Parathyroid adenoma (tissue), 2 donors: ENCODE results near the gene DENND1B.

Source experiments
- H2AFZ ChIP-seq: fragments of 300-600 bp; sonication (generic); one replicate; pipeline ENCODE4 v1.7.0; 2017; ENCODE audit warnings: antibody characterized with exemption, mild to moderate bottlenecking
- H3K27ac ChIP-seq: fragments of 300-600 bp; sonication (generic); one replicate; pipeline ENCODE4 v1.7.0; 2017
- H3K27me3 ChIP-seq: fragments of 300-600 bp; sonication (generic); one replicate; pipeline ENCODE4 v1.7.0; 2017; ENCODE audit warnings: low read length; ENCODE audit not compliant: control insufficient read depth, insufficient read depth
- H3K36me3 ChIP-seq: fragments of 300-600 bp; sonication (generic); one replicate; pipeline ENCODE4 v1.7.0; 2017; ENCODE audit warnings: low read length; ENCODE audit not compliant: control insufficient read depth, insufficient read depth
- H3K4me1 ChIP-seq: fragments of 300-600 bp; sonication (generic); one replicate; pipeline ENCODE4 v1.7.0; 2017; ENCODE audit warnings: control low read depth
- H3K4me2 ChIP-seq: fragments of 300-600 bp; sonication (generic); one replicate; pipeline ENCODE4 v1.7.0; 2017; ENCODE audit warnings: low read length
- H3K4me3 ChIP-seq: fragments of 300-600 bp; sonication (generic); one replicate; pipeline ENCODE4 v1.7.0; 2017; ENCODE audit warnings: low read depth, low read length
- H3K79me2 ChIP-seq: fragments of 300-600 bp; sonication (generic); one replicate; pipeline ENCODE4 v1.7.0; 2017; ENCODE audit warnings: control low read depth
- H3K9ac ChIP-seq: fragments of 300-600 bp; sonication (generic); one replicate; pipeline ENCODE4 v1.7.0; 2017; ENCODE audit warnings: mild to moderate bottlenecking
- H3K9me3 ChIP-seq: fragments of 300-600 bp; sonication (generic); one replicate; pipeline ENCODE4 v1.7.0; 2017; ENCODE audit warnings: low read length; ENCODE audit not compliant: control insufficient read depth
- TF ChIP-seq, protein P1 (sequence below): fragments of 300-600 bp; sonication (generic); IDR thresholded peaks from one replicate; pipeline ENCODE4 v1.7.0; 2017; ENCODE audit warnings: antibody characterized with exemption, mild to moderate bottlenecking
- donor health status: primary hyperparathyroidism.

The DENND1B gene

DNA sequence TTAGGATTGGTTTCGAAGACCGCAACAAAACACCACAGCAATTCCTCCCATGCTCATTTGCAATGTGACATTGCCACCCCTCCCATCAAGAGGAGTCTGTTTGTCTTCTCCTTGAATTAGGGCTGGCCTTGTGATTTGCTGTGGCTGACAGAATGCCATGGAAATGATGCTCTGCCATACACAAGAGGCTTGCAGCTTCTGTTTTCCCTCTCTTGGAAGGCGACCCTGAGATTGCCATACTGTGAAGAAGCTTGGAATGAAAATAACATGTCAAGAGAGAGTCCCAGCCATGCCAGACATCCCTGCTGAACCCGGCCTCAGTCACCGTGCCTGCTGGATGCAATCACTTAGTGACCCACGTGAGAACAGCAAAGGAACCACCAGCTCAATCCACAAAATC is 294.8 kb downstream of the DENND1B start:
- TF ChIP-seq, protein P1, sequence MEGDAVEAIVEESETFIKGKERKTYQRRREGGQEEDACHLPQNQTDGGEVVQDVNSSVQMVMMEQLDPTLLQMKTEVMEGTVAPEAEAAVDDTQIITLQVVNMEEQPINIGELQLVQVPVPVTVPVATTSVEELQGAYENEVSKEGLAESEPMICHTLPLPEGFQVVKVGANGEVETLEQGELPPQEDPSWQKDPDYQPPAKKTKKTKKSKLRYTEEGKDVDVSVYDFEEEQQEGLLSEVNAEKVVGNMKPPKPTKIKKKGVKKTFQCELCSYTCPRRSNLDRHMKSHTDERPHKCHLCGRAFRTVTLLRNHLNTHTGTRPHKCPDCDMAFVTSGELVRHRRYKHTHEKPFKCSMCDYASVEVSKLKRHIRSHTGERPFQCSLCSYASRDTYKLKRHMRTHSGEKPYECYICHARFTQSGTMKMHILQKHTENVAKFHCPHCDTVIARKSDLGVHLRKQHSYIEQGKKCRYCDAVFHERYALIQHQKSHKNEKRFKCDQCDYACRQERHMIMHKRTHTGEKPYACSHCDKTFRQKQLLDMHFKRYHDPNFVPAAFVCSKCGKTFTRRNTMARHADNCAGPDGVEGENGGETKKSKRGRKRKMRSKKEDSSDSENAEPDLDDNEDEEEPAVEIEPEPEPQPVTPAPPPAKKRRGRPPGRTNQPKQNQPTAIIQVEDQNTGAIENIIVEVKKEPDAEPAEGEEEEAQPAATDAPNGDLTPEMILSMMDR: no peak
- Histone ChIP-seq H3K4me1 (no peaks in the 10 kb centered on the region), H3K27me3 (no peaks in the 10 kb centered on the region), H3K4me2 (no peak overlapping the region), H3K9ac (no peak overlapping the region), H2AFZ (no peak overlapping the region), H3K4me3 (no peak overlapping the region), H3K79me2 (no peaks in the 10 kb centered on the region), H3K9me3 (no peaks in the 10 kb centered on the region), H3K27ac (no peak overlapping the region), H3K36me3 (no peaks in the 10 kb centered on the region)

DNA sequence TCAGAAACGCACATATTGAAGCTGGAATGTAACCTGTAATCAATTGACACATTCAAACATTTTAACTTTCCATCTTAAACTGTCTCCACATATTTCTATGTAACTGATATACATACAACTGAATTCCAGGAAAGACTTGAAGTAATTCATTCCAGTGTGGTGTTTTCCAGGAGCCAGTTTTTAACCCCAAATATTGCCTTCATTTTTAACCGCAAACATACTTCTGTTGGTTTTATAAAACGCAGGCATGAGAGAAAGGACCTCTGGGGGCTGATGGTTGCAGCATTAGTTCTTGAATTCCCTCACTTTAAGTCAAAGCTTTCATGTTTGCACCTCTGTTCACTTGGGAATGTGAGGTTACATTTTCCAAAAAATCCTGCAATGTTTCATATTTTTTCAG is 303.1 kb downstream of the DENND1B start:
- Histone ChIP-seq H3K4me2 (no peak overlapping the region), H3K9me3 (no peaks in the 10 kb centered on the region), H2AFZ (no peak overlapping the region), H3K27me3 (no peaks in the 10 kb centered on the region), H3K79me2 (no peaks in the 10 kb centered on the region), H3K27ac (no peak overlapping the region), H3K9ac (no peak overlapping the region), H3K36me3 (no peaks in the 10 kb centered on the region), H3K4me1 (no peaks in the 10 kb centered on the region), H3K4me3 (no peak overlapping the region)
- TF ChIP-seq, protein P1: no peak

DNA sequence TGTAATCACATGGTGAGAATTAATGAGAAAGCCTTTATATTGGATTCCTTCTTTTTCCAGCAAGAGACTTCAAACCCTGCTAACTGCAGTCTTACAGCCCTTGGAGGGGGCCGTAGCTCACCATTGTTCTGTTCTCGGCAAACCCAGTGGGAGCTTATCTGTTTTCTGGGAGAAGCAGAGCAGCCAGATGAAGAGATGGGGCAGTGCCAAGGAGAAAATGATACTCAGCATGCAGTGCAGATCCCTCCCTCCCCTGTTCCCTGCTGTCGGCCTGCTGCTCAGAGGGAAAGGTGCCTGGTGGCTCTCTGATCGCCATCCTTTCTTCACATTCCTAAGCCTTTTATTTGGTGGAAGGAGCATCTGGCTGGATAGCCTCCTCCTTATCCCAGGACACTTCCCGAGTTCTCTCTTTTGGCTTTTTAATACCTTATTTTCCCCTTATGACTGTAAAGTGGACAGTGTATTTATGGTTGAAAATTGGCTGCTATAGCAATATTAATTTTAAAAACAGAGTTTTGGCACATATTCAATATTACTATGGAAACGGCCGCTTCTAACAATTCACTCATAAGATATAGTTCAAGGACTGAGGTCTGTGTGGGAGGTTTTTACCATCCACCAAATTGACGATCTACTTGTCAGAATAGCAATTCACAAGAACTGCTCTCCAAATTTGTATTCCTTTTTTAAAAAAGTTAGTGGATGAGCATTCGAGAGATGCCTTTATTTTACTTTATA is 303.9 kb downstream of the DENND1B start:
- Histone ChIP-seq H3K4me1 (no peaks in the 10 kb centered on the region), H3K4me2 (no peak overlapping the region), H3K36me3 (no peaks in the 10 kb centered on the region), H3K9ac (no peak overlapping the region), H3K9me3 (no peaks in the 10 kb centered on the region), H3K79me2 (no peaks in the 10 kb centered on the region), H3K27me3 (no peaks in the 10 kb centered on the region), H2AFZ (no peak overlapping the region), H3K27ac (no peak overlapping the region), H3K4me3 (no peak overlapping the region)
- TF ChIP-seq, protein P1: no peak

DNA sequence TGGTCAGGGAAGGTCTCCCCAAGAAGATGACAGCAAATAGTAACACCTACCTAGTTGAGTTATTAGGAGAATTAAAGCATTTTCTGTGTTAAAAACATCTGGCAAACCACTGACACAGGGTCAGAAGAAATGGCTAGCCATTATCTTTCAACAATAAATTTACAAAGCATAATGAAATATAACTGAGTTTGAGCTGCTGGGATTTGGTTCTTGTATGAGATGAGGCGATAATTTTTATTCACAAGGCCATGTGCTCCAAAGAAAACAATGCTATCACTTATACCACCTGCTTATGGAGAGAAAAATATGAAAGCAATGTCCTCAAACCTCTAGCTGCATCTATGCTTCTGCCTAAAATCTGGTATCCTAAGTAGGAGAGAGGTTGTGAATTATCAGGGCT is 304.9 kb downstream of the DENND1B start:
- H3K27me3 ChIP-seq: no peaks in the 10 kb centered on the region
- TF ChIP-seq, protein P1: no peak
- no peak overlapping the region for H3K27ac ChIP-seq
- no peak overlapping the region for H3K4me3 ChIP-seq
- H3K4me1 ChIP-seq: no peaks in the 10 kb centered on the region
- H2AFZ ChIP-seq: no peak overlapping the region
- no peaks in the 10 kb centered on the region for H3K79me2 ChIP-seq
- H3K4me2 ChIP-seq: no peak overlapping the region
- H3K9me3 ChIP-seq: no peaks in the 10 kb centered on the region
- H3K36me3 ChIP-seq: no peaks in the 10 kb centered on the region
- H3K9ac ChIP-seq: no peak overlapping the region

DNA sequence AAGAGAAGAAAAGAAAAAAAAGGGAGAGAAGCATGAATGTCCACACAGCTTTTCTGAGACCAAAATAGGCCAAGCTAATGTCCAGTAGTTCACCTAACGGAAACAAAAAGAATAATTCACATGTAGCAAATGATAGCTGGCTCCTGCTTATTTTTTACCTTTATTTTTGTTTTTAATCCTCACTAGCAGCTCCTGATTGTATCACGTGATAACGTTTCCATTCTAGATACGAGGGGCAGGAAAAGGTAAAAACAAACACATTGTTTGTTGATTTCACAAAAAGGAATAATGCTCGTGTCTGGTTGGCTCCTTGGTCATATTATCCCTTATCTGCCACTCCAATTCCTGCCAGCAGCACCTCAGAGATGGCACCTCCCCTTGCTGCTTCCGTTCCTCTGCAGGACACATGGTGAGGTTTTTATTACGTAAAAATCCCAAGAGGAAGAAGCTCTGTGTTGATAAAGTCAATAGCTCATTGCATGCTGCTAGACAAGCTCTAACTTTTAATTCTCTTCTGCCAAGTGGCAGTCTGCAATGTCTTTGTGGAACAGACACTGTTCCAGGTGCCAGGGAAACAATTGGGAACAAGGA is 305.6 kb downstream of the DENND1B start:
- H3K4me1 ChIP-seq: no peaks in the 10 kb centered on the region
- no peaks in the 10 kb centered on the region for H3K79me2 ChIP-seq
- no peaks in the 10 kb centered on the region for H3K27me3 ChIP-seq
- H3K36me3 ChIP-seq: no peaks in the 10 kb centered on the region
- no peaks in the 10 kb centered on the region for H3K9me3 ChIP-seq
- no peak overlapping the region for H3K27ac ChIP-seq
- H3K9ac ChIP-seq: no peak overlapping the region
- no peak overlapping the region for H3K4me3 ChIP-seq
- TF ChIP-seq, protein P1: no peak
- H3K4me2 ChIP-seq: no peak overlapping the region
- H2AFZ ChIP-seq: no peak overlapping the region
